ENCODE results near the gene COQ5.

The COQ5 gene

GRCh38 chr12:120469450-120470149 lies 59.4 kb downstream of the COQ5 start, which contains the start of gene SRSF9:
TSS of gene SRSF9 (minus strand) at chr12:120469748. CDS start at chr12:120469609, 139 bp downstream.
- peak within 1 kb of the TSS; percentile 91 for H3K4me3 ChIP-seq (ENCODE audit: low read length)
- DNase-seq (ENCODE audit: low read depth) = peak; percentile 97
- TF ChIP-seq CTCF (conservative IDR thresholded peaks at IDR 0.05; ENCODE audit: low read length) = peak; percentile 77

DNA sequence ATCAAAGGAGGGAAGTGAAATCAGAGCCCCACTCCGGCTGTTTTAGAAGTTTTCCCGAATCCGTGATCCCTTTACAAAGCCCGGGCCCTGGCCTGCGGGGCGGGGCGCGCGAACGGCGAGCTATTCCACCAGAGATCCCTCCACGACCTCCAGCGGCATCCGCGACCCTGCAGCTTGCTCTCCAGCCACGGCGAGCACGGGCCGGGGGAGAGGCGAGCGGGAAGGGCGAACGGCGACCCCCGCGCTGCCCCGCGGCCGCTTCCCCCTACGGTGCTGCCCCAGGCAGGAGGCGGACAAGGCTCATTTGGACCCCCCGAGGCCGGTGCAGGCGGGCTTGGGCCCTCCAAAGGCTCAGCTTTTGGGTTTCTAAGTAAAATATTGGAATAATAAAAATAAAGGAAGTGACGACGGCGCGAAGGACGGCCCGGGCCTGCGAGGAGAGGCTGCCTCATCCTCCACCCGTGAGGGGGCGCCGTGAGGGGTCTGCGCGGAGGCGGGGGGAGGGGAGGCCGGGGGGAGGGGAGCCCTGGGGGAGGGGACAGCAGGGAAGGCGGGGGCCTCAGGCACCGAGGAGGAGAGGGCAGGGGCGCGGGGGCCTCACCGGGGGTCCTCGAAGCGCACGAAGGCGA lies 60.0 kb downstream of the COQ5 start:
- peak; percentile 13 for DNase-seq (ENCODE audit: low read depth)
- no peak for TF ChIP-seq CTCF (conservative IDR thresholded peaks at IDR 0.05; ENCODE audit: low read length)
- peak overlapping the region; percentile 91 for H3K4me3 ChIP-seq (ENCODE audit: low read length)

DNA sequence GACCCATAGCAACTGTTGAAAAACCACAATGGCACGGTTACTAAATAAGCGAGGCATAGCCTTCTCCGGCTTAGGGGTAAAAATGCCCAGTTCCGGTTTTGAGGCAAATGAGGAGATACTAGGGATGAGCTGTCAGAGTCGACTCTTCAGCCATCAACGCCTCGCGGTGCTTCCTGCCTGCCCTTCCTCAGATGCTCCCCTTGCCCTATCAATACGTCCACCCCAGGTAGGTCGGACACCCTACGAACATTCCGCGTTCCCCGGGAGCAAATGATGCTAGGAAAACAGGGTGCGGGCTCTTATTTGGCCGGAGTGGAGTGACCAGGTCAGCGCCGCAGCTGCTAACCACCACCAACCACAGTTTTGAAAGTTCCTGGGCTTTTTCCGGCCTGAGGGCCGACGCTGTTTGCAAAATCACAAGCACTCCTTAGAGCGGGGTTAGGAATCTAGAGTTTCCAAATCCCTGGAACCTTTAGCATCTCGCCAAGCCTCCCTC lies 60.6 kb downstream of the COQ5 start:
- DNase-seq (ENCODE audit: low read depth) = peak; percentile 62
- peak overlapping the region; percentile 91 for H3K4me3 ChIP-seq (ENCODE audit: low read length)
- no peak for TF ChIP-seq CTCF (conservative IDR thresholded peaks at IDR 0.05; ENCODE audit: low read length)

- TF ChIP-seq CTCF (conservative IDR thresholded peaks at IDR 0.05; ENCODE audit: low read length) = no peak
- no peak overlapping the region for H3K4me3 ChIP-seq (ENCODE audit: low read length)
- no peak for DNase-seq (ENCODE audit: low read depth)
These were observed 61.5 kb downstream of the COQ5 start for GRCh38 chr12:120467439-120467838.

DNA sequence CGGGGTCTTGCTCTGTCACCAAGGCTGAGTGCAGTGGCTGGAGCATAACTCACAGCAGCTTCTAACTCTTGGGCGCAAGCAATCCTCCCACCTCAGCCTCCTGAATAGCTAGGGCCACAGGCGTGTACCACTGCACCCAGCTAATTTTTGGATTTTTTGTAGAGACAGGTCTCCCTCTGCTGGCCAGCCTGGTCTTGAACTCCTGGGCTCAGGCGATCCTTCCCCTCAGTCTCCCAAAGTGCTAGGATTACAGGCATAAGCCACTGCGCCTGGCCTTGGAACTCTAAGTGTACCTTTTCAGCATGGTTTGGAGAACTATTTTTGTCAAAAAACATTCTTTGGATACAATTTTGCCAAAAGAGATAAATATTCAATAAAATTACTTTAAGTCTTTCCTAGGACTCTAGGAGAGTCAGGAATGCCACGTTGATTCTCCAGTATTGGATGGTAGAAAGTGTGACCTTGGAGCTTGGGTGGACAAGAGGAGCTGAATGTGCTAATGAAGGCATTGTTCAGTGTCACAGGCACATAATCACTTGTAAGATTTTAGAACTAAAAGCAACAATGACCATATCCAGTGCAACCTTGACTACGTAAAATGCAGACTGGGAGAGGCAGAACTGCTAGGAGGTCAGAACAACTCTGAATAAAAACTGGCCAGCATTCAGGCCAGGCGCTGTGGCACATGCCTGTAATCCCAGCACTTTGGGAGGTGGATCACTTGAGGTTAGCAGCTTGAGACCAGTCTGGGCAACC lies 62.2 kb downstream of the COQ5 start:
- peak; percentile 68 for TF ChIP-seq CTCF (conservative IDR thresholded peaks at IDR 0.05; ENCODE audit: low read length)
- DNase-seq (ENCODE audit: low read depth) = peak; percentile 44
- no peak overlapping the region for H3K4me3 ChIP-seq (ENCODE audit: low read length)

DNA sequence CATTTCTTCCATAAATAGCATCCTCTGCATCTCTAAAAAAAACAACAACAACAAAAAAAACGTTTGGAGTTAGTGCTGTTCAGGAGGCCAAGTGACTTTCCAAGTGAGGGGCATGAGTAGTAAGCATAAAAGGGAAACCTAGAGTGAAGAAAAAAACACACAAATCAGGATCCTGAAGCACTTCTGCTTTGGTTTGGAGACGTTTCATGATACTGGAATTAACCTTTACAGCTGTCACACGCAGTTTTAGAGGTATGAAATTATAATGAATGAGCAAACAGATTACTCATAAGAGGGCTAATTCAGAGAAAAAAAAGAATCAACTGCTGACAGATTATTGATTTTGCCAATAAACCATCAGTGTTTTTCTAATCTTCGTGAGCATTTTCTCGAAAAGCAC lies 63.2 kb downstream of the COQ5 start:
- DNase-seq (ENCODE audit: low read depth) = no peak

More for the DNA sequence above, 63.2 kb downstream of the COQ5 start:
- H3K4me3 ChIP-seq (ENCODE audit: low read length) = no peak overlapping the region
- no peak for TF ChIP-seq CTCF (conservative IDR thresholded peaks at IDR 0.05; ENCODE audit: low read length)

Measured in AG10803 (cell line).